ENCODE results near the gene DCAF5.

- no peak for TF ChIP-seq POLR2A (IDR thresholded peaks at IDR 0.05)
- no peak for TF ChIP-seq CTCF (IDR thresholded peaks at IDR 0.05)
- no peak for TF ChIP-seq POLR2AphosphoS5 (IDR thresholded peaks at IDR 0.05)
Observed at GRCh38 chr14:69068744-69069421, 84.0 kb downstream of the DCAF5 start.
